Stimulated activated CD8-positive, alpha-beta memory T cell treated with anti-CD3 and anti-CD28 coated beads, Interleukin-2, amount 100 ng/mL, for 48 hours (primary cell): ENCODE results near the gene ELMO1.
A peak's percentile ranks its signal among the peaks of the same experiment; 100 is the strongest.

Experiments
- DNase-seq, 2 donors: peaks; one replicate each; pipeline ENCODE4 v3.0.0-alpha.2; 2020; ENCODE audit warnings: low read depth in 2 of 2

ELMO1 gene

DNA sequence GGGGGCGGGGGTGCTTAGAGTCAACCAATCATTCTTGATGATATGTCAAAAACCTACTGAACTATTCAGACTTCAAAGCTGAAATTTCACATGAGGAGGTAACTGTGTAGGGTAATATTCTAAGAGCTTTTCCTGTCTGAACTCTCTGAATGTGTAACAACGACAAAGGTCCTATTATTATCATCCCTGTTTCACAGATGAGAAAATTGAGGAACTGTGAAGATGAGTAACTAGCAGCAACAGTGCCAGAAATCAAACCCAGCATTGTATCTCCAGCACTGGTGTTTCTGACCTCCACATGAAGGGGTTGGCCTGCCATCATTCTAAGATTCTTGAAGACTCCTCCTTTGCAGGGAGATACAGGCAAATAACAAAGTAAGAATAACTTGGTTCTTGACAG, 429.7 kb downstream of the ELMO1 start:
- no peak for DNase-seq

DNA sequence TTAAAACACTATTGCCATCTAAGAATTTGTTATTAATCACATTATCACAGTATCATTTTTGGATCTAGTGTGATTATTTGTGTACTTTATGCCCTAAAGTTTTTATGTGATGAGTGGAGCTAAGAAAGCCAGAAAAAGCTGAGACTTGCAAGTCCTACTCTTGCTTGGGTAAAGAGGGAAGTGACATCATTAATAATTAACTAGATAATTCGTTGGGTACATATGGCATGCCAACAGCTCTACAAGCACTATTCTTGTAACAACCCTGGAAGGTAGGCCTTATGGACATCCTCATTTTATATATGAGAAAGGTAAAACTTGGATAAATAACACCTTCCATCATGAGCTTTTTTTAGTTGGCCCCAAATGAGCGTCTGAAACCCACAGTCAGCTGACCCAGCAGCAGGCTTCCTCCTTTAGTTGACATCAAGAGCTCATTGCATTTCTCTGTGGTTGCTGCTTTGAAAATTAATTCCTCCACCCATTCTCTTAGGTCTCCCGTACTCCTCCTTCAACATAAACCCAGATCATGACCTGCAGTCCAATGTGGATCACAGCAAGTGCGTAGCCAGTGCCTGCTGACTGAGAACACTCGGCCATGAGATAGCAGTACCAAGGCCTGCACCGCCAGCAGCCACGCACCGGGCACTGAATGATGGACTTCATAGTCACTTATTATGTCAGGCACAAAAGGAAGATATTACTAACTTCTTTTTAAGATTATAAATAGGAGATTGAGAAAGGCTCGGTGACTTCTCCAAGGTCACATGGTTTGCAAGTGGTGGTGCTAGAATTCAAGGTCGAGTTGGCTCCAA, 432.4 kb downstream of the ELMO1 start:
- no peak for DNase-seq

DNA sequence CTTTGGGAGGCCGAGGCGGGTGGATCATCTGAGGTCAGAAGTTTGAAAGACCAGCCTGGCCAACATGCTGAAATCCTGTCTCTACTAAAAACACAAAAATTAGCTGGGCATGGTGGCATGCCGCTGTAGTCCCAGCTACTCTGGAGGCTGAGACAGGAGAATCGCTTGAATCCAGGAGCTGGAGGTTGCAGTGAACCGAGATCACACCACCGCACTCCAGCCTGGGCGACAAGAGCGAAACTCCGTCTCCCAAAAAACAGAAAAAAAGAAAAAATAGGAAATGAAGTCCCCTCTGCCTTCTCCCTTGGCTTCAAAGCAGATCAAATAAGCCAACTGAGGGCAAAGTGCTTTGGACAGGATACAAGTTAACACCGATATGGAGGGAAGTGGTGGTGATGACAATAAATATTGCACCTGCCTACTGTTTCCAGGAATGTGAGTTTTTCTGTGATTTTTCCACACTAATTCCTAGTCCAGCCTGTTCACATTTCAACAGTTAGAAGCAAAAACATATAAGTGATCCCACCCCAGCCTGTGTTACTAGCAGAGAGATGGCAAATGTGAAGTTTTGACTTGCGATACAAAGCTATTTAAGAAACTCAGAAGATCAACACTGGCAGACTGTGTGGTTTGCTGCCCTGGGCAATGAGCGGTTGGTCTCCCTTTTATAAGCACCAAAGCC, 433.2 kb downstream of the ELMO1 start:
- DNase-seq, result no peak

DNA sequence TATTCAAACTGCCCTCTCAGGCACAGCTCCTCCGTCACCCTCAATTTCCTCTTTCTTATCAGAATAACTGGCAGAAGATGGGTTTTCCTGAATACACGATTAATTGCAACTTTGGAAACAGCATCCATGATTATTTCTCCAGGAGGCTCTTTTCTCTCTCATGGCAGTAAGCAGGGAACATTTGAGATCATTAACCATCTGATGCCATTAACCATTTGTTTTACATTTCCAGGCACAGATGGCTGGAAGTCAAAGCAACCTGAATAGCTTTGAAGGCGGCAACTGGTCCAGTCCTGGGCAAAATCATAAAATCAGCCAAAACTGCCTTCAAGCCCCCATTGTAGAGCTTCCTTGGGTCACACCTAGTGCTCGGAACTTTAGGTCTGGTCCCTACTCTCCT, 434.9 kb downstream of the ELMO1 start:
- DNase-seq, result no peak

DNA sequence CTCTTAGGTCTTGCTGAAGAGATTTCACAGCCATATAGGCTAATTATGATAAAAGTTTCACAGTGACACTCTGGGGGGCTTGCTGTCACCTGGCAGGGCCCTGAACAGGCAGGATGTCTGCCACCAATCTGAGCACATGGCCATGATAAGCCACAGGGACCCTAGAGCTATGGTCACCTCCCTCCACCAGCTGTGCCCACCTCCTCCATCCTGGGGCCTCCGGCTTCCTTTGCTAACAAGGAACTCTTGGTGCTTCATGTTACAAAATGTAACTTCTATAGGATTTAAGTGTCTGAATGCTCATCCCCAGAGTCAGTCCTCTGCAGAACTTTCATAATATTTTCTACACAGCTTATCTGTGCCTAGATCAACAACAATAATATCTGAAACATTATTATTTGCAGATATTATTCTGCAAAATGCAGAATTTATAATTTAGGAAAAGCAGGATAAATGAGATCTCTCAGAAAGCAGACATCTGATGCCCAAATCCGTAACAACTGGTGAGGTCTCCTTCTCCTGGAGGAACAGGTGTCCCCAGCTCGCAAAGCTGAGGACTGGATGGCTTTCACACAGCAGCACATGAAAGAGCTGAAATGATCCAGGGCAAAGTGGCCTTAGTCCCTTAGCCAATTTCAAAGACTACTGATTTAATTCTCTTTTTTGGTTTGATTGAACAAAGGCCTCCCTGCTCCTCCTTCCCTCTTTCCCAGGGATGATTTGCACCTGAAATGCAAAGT, 437.3 kb downstream of the ELMO1 start:
- no peak for DNase-seq

DNA sequence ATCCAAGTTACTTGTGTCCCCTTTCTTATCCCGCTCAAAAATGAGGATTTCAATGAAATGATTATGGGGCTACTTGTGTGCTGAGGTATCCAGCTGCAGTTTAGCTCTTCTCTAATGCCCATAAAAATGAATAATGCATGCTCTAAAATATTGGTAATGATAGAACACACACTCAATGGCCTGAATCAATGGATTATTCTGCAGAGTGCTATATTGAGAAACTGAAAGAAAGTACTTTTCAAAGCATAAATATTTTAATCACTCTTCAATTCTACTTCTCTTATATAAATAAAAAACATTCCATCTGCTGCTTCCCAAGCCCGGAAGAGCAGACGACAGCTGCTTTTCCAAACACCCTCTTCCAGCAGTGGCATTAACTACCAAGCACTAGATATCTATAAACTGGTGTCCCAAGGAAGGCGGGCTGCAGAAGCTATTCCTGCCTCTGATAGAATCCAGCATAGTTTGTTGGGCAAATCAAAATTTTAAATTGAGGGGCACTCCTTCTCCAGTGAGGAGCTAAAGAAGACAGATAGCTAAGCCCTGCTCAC, 439.5 kb downstream of the ELMO1 start:
- no peak for DNase-seq

DNA sequence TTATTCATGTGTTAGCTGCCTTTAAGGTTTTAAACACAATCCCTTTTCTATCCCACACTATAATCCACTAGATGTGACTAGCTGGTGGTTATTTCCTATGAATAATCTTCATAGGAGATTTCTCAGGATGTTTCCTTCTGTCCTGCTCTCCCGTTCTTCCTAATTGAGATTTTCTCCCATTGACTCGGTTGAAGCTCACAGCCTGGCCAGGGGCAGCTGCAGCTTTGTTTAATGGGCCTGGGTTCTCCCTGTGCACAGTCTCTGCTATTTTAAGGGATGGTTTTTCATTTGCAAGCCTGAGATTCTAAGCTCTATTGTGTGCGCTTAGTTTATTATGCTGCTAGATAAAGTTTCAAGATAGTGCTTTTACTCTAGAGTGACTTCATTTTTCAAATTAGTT, 441.0 kb downstream of the ELMO1 start:
- no peak for DNase-seq

DNA sequence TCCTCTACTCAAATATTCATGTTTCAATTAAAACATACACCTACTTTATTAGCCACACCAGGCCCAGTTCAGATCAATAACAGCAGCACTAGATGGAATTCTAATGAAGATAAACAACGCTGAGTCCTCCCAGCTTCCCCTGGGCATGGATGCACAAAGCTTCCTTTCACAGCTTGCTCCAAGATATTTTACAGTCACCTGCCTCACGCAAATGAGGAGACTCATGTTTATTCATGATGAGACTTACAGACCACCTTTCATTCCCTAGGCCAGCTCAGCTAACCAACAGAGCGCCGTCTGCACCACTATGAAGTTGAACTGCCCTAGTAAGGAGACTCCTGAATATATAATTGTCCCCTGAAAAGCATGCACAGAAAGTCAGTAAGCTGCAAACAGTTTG, 441.4 kb downstream of the ELMO1 start:
- no peak for DNase-seq

DNA sequence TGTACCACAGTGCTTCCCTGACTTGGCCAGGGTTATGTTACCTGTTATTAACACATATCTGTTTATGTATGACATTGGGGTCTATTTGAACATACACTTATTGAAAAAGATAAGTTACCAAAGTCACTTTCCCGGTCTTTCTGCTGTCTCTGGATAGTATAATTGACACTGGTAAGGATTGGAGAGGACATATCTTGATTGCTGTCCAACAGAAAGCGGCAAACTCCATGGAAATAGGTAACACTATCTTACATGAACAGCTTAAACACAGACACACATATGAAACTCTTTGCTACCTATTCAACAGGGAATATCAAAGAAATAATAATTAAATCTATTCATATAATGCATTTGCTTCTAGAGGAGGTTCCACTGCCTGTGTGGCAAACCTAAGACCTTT, 441.9 kb downstream of the ELMO1 start:
- no peak for DNase-seq

DNA sequence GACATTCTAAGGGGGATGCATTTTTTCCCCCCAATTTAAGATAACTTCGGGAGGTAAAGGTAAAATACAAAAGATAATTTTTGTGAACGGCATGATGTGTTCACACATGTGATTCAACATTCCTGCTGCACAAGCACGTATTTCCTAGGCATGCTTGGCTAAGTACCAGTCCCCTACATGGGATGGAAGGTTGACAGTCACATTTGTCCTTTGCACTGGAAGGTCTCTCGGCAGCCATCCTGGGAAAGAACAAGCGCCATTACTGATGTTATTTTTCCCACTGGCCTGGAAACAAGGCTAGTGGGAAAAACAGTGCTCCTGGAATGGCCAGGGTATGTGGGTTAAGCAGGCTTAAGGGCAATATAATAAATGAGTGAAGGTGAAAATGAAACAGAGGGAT, 448.2 kb downstream of the ELMO1 start:
- no peak for DNase-seq

DNA sequence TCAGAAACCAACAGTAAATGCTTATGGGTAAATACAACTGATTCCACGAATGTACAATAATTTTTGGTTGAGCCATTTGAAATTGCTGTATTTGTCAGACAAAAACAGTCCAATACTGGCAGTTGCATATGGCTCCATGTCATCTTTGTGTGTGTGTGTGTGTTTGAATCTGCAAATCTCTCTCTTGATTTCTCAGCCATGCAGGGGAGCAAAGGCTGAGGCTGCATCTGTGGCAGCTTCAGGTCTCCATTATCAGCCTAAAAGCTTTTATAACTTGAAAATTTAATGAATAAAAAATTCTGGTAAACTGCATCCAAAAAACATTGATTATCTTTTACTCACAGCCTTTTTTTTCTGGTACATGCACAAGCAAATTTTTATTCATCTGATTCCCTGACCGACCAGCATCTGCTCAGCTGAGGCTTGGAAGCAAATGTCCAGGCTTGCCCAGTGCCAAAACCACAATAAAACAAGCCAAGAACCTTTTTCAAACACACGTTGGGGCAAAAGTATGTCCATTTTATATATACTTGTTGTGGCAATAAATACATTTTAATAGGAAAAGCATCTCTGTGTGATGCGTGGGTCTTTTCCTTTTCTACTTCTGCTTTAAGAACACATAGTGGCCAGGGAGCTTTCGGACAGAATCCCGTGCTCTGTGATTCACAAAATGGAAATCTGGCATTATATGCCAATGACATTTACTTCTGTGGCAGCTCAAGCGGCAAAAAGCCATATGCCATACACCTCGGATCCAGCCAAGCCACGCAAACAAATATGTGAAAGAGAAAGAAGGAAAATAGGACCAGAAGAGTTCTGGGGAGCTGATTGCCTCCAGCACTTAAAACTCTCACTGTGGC, 448.8 kb downstream of the ELMO1 start:
- DNase-seq, result no peak

DNA sequence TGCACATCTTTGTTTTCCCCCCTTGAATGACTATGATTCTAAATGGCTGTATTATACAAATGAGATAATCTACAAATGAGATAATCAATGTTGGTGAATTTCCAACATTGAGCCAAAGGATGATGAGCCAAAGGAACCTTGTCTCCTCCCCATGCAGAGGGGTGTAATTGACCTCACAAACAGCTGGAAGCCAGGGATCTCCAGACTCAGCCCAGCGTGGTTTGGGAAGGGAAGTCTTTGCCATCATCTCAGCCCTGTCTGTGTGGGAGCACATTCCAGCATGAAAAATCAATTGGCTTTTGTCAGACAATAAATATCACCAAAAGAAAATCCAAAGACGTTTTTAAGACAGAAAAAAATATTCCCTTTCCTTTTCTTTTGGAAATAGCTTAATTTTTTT, 452.9 kb downstream of the ELMO1 start:
- DNase-seq, result no peak

DNA sequence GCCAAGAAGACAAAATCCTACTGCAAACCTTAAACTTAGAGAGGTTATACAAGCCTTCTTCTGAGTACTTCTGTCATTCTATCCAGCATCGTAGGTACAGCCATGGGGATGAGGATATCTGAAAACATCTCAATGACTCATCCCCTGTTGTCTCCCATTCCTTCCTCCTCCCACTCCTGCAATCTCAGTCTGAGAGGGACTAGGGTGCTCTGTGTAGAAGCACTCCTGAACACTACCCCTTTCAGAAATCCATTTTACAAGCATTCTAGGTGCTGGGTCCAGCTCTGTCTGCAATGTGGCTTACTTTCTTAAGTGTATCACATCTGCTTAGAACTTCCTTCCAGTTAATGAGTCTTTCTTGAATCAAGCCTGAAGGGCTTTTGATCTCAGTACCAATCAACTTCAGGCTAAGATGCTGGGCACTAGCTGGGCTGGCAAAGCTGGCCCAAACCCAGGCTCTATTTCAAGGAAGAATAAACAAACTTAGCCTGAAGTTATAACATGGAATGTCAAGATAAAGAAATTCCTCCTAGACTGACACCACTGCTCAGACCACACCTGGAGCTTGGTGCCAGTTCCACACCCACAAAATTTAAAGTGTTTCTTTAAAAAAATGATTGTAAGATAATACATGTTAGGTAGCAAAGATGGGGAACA, 454.1 kb downstream of the ELMO1 start:
- DNase-seq, result no peak

DNA sequence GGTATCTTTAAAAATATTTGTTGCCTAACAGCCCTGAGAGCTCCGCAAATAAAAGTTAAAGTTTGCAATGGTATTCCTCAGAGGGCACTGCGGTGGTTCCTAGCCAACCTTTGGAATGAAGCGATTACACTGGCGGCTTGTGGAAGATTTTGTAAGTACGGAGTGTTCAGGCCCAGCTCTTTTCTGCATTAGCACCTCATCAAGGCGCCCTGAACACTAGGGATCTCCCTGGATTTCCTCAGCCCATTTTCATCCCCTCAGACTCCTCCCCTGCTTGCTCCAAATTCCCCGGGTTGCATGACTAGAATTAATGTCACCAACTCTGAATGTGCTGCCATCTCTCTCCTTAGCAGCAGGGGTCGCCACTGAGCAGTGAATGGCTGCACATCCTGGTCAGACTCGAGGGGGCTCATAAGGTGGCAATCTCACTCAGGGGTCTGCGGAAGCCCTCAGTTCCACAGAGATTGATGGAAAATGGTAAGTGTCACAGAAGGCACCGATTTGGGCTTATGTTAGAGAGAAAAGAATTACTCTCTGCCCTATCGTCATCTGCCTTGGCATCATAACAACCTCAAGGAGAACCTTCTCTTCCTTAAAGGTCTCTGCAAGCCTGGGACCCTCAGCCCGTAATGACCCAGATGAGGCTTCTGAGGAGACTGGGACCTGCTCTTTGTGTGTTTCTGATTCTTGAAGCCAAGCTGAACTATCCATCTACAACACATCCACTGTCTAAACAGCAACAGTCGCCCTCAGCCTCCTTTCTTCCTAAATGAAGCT, 461.5 kb downstream of the ELMO1 start:
- DNase-seq, result peak; percentile 48 to 57

DNA sequence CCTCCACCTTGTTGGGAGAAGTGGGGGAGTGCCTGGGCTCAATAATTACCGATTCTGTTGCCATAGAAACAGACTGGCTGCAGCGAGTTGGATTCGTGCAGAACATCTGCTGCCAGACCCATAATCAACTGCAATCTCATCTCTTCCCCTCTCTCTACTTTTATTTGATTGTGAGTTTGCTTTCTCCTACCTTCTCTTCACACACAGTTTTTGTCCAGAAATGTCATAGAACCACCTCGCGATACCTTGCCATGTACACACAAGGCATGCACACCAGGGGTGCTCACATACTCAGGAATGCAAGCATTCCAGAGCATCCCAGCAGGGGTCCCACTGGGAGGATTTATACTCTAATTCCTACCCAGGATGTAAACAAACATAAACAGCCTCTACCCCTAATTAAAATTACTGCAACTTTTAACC, 462.1 kb downstream of the ELMO1 start:
- no peak for DNase-seq

DNA sequence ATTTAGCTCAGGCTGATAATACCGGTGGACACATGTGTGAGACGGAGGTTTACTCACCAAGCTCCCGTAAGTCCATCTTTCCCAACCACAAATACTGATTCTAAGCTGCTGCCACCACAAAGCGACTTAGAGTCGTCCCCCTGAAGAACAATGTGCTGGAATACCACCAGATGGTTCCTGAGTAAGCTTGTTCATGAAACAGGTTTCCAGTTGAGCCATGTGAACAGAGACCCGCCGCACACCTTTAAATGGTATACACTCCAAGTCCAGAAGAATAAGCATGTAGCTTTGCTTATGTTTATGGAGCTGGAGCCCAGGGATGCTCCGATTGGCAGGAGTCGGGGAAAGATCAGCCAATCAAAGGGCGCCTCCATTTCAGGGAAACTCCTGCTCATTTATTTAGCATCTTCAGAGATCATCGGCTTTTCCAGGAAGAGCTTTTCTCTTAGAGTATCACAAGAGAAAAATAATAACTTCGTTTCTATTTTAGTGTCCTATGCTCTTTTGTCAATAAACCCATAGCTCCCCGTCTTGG, 462.7 kb downstream of the ELMO1 start:
- DNase-seq, result no peak

DNA sequence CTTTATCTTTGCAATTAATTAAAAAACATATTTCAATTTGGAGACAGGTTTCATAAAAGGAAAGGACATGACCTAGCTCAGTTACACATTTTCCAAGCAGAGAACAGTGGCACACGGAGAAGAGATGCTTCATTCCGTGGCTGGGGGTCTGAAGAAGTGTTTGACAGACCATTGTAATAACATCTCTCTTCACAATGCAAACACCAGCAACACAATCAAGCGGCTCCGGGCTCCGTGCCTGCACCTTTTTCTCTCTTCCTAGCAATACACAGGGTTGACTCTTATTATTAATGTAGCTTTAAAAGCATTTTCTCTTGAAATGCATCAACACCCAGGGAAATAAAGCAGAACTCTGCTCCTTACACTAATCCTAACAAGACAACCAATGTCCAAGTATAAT, 463.3 kb downstream of the ELMO1 start:
- no peak for DNase-seq

DNA sequence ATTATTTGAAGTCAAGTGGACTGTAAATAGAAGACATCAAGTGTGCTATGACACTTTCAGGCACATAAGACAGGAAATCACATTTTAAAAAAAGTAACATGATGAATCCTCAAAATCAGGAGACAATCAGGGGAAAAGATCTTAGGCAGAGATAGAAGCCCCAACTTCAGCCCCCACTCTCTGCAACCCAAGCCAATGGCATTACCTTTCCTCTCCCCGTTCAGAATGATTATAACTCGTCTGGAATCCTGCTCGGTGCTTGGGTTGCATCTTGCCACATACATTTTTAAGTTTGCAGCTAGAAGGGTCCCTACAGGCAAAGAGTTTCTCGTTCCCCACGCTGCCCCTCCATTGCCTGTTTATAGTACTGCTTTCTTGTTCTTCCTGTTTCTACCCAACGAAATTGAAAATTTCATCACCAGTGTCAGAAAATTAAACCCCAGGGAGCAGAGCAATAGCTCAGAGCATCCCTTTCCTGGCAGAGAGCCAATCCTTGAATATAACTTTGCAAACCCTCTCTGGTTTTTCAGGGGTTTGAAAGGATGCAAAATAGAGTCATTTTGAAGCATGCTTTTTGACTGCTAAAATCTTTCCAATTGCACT, 463.9 kb downstream of the ELMO1 start:
- no peak for DNase-seq

DNA sequence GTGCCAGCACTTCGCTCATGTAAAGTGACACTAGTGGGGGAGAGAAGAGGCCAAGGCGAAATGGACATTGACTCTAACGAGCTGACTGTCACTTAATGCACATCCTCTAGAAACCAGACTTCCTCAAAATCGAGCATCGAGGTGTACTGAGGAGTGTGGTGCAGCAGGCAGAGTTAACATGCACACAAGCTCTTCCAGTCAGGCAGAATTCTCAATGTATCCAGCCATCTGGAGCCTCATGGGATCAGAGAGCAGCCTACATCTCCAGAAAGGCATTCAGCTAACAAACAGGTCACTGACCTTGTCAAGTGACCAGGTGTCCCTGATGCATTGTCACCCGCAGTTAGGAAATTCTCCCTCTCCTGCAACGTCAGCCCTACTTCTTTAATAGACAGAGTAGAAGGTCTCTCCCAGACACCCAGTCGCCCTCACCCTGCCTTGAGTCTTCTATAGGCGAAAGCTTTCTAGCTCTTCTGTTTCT, 464.6 kb downstream of the ELMO1 start:
- no peak for DNase-seq
